H9 (cell line): ENCODE data around the gene MGLL. TPM values are rescaled to one million over a fixed set of nuclear protein-coding genes. Genes with fewer than 3 reads are reported as not detected.

Experiments used
- DNase-seq: peaks from one replicate; pipeline ENCODE4 v3.0.0-alpha.2; 2017
- H2AFZ ChIP-seq: one replicate; pipeline ENCODE4 v1.6.1; 2013; ENCODE audit warnings: mild to moderate bottlenecking, low read length, control low read depth, moderate library complexity
- H2AK5ac ChIP-seq: 2 replicates; pipeline ENCODE4 v1.6.1; 2013; ENCODE audit warnings: low read length, control low read depth, mixed read lengths; ENCODE audit not compliant: insufficient read length
- H2BK120ac ChIP-seq: one replicate; pipeline ENCODE4 v1.6.1; 2013; ENCODE audit warnings: low read depth, mild to moderate bottlenecking, low read length, control low read depth, inconsistent platforms; ENCODE audit not compliant: poor library complexity, severe bottlenecking
- H2BK12ac ChIP-seq: 2 replicates; pipeline ENCODE4 v1.6.1; 2013; ENCODE audit warnings: low read length, control low read depth, mixed read lengths, low read depth; ENCODE audit not compliant: insufficient read length
- H2BK15ac ChIP-seq: 2 replicates; pipeline ENCODE4 v1.6.1; 2013; ENCODE audit warnings: low read depth, low read length, control low read depth
- H2BK20ac ChIP-seq: one replicate; pipeline ENCODE4 v1.6.1; 2013; ENCODE audit warnings: low read depth, mild to moderate bottlenecking, low read length, control low read depth, inconsistent platforms; ENCODE audit not compliant: poor library complexity, severe bottlenecking
- H2BK5ac ChIP-seq: 2 replicates; pipeline ENCODE4 v1.6.1; 2013; ENCODE audit warnings: low read length, control low read depth, mixed read lengths; ENCODE audit not compliant: insufficient read length
- H3K14ac ChIP-seq: 2 replicates; pipeline ENCODE4 v1.6.1; 2013; ENCODE audit warnings: low read length, control low read depth; ENCODE audit not compliant: insufficient read depth
- H3K18ac ChIP-seq: 2 replicates; pipeline ENCODE4 v1.6.1; 2013; ENCODE audit warnings: low read depth, mild to moderate bottlenecking, mixed read lengths, low read length, control low read depth; ENCODE audit not compliant: insufficient read length
- H3K23ac ChIP-seq: 2 replicates; pipeline ENCODE4 v1.6.1; 2013; ENCODE audit warnings: low read length, control low read depth, mixed read lengths, low read depth; ENCODE audit not compliant: insufficient read length
- H3K23me2 ChIP-seq: 2 replicates; pipeline ENCODE4 v1.6.1; 2013; ENCODE audit warnings: low read depth, mild to moderate bottlenecking, mixed read lengths, low read length, control low read depth; ENCODE audit not compliant: insufficient read length, poor library complexity, severe bottlenecking
- H3K27ac ChIP-seq: 2 replicates; pipeline ENCODE4 v1.5.1; 2013; ENCODE audit warnings: low read length, control low read depth, mixed read lengths, low read depth; ENCODE audit not compliant: insufficient read length
- H3K27me3 ChIP-seq: 2 replicates; pipeline ENCODE4 v1.6.1; 2013; ENCODE audit warnings: low read length, control low read depth, inconsistent platforms; ENCODE audit not compliant: insufficient read depth
- H3K4ac ChIP-seq: 2 replicates; pipeline ENCODE4 v1.6.1; 2013; ENCODE audit warnings: low read depth, mild to moderate bottlenecking, control low read depth, inconsistent platforms, low read length, moderate library complexity
- H3K4me1 ChIP-seq: 2 replicates; pipeline ENCODE4 v1.6.1; 2013; ENCODE audit warnings: low read length, control low read depth, inconsistent platforms; ENCODE audit not compliant: insufficient read depth
- H3K4me2 ChIP-seq: 2 replicates; pipeline ENCODE4 v1.6.1; 2013; ENCODE audit warnings: low read length, control low read depth, mixed read lengths; ENCODE audit not compliant: insufficient read length, insufficient read depth
- H3K56ac ChIP-seq: 2 replicates; pipeline ENCODE4 v1.6.1; 2013; ENCODE audit warnings: low read depth, mild to moderate bottlenecking, mixed read lengths, low read length, control low read depth; ENCODE audit not compliant: insufficient read length
- H3K79me1 ChIP-seq: 2 replicates; pipeline ENCODE4 v1.6.1; 2013; ENCODE audit warnings: low read depth, mild to moderate bottlenecking, moderate library complexity, low read length, control low read depth, inconsistent platforms; ENCODE audit not compliant: insufficient read depth, poor library complexity, severe bottlenecking
- H3K79me2 ChIP-seq: 2 replicates; pipeline ENCODE4 v1.6.1; 2013; ENCODE audit warnings: low read length, control low read depth, inconsistent platforms; ENCODE audit not compliant: insufficient read depth
- H3K9ac ChIP-seq: 2 replicates; pipeline ENCODE4 v1.6.1; 2013; ENCODE audit warnings: low read length, control low read depth, mixed read lengths; ENCODE audit not compliant: insufficient read length; ENCODE audit errors: extremely low read depth
- H3K9me3 ChIP-seq: one replicate; pipeline ENCODE4 v1.6.1; 2013; ENCODE audit warnings: low read depth, low read length, inconsistent platforms; ENCODE audit not compliant: control insufficient read depth
- H3T11ph ChIP-seq: one replicate; pipeline ENCODE4 v1.6.1; 2013; ENCODE audit warnings: mild to moderate bottlenecking, low read length, control low read depth, inconsistent platforms
- H4K20me1 ChIP-seq: one replicate; pipeline ENCODE4 v1.6.1; 2013; ENCODE audit not compliant: control insufficient read depth, insufficient read length, insufficient read depth
- H4K5ac ChIP-seq: 2 replicates; pipeline ENCODE4 v1.6.1; 2013; ENCODE audit warnings: low read depth, mild to moderate bottlenecking, mixed read lengths, low read length, control low read depth; ENCODE audit not compliant: insufficient read length
- H4K8ac ChIP-seq: replicated peaks from 2 replicates; pipeline ENCODE4 v1.6.1; 2013; ENCODE audit warnings: low read length, control low read depth, mixed read lengths, low read depth; ENCODE audit not compliant: insufficient read length
- H4K91ac ChIP-seq: 2 replicates; pipeline ENCODE4 v1.6.1; 2013; ENCODE audit warnings: low read depth, mild to moderate bottlenecking, moderate library complexity, mixed read lengths, low read length, control low read depth; ENCODE audit not compliant: insufficient read length
- H3K27ac Mint-ChIP-seq, 3 experiments: 2 replicates in 2 of 3; 3 replicates in 1 of 3; pipeline ENCODE4 v1.8.0; 2020 to 2021; ENCODE audit warnings: mixed read lengths in 3 of 3, mild to moderate bottlenecking in 1 of 3, moderate library complexity in 1 of 3
- H3K27me3 Mint-ChIP-seq: 2 replicates; pipeline ENCODE4 v1.8.0; 2021; ENCODE audit warnings: low read depth, mild to moderate bottlenecking, moderate library complexity, mixed read lengths
- H3K36me3 Mint-ChIP-seq, 3 experiments: 2 replicates in 2 of 3; 3 replicates in 1 of 3; pipeline ENCODE4 v1.8.0; 2020 to 2021; ENCODE audit warnings: low read depth in 3 of 3, mixed read lengths in 3 of 3; ENCODE audit not compliant: insufficient read depth in 1 of 3
- H3K4me1 Mint-ChIP-seq, 2 experiments: 2 replicates each; pipeline ENCODE4 v1.8.0; 2020; ENCODE audit warnings: mixed read lengths in 2 of 2
- H3K4me3 Mint-ChIP-seq, 2 experiments: 2 replicates in 1 of 2; 3 replicates in 1 of 2; pipeline ENCODE4 v1.8.0; 2020 to 2021; ENCODE audit warnings: mild to moderate bottlenecking in 2 of 2, mixed read lengths in 2 of 2, moderate library complexity in 1 of 2
- H3K9me3 Mint-ChIP-seq, 2 experiments: 2 replicates in 1 of 2; 3 replicates in 1 of 2; pipeline ENCODE4 v1.8.0; 2020; ENCODE audit warnings: mild to moderate bottlenecking in 2 of 2, mixed read lengths in 2 of 2, moderate library complexity in 1 of 2
- total RNA-seq: library from RNA; stranded (reverse); gene quantifications from 2 replicates; pipeline ENCODE4 v1.2.1, GENCODE V29; 2021
- TF ChIP-seq, protein P1 (sequence below): fragments of 200-600 bp; sonication (generic); conservative IDR thresholded peaks from 3 replicates; pipeline ENCODE4 v1.8.0; 2021; ENCODE audit warnings: antibody characterized with exemption, mild to moderate bottlenecking

MGLL gene
- total RNA-seq, 1 experiment from 2014 or later, result 0.11 TPM

DNA sequence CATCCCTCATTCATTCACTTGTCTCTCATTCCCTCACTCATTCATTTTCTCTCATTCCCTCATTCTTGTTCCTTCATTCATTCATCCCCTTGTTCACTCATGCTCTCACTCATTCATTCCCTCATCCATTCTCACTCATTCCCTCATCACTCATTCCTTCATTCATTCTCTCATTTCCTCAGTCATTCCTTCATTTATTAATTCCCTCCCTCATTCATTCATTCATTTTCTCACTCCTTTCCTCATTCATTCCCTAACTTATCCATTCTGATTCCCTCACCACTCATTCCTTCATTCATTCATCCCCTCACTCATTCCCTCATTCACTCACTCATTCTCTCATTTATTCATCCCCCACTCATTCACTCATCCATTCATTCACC lies 135.8 kb downstream of the MGLL start:
- no peaks in the 10 kb centered on the region for H3K9me3 ChIP-seq
- no peaks in the 10 kb centered on the region for H3K23me2 ChIP-seq
- H2BK15ac ChIP-seq, result no peak overlapping the region
- no peak overlapping the region for H3K9ac ChIP-seq
- H3K27me3 Mint-ChIP-seq, result no peaks in the 10 kb centered on the region; the same call in 1 of the 2 replicates
- no peak overlapping the region for H2AFZ ChIP-seq
- no peak overlapping the region for H3K27ac Mint-ChIP-seq
- H3K4me1 Mint-ChIP-seq, result peaks cover 15 to 17% of the 10 kb centered on the region in 2 experiments
- no peak overlapping the region for H3K4ac ChIP-seq
- H3T11ph ChIP-seq, result no peak overlapping the region
- no peak overlapping the region for H4K5ac ChIP-seq
- no peaks in the 10 kb centered on the region for H3K79me2 ChIP-seq
- H3K18ac ChIP-seq, result no peak overlapping the region
- H3K9me3 Mint-ChIP-seq, result no peaks in the 10 kb centered on the region
- H3K23ac ChIP-seq, result no peak overlapping the region
- H3K4me2 ChIP-seq, result no peak overlapping the region
- no peaks in the 10 kb centered on the region for H4K20me1 ChIP-seq
- H4K91ac ChIP-seq, result no peak overlapping the region
- H3K27ac ChIP-seq, result no peak overlapping the region
- no peak overlapping the region for H2AK5ac ChIP-seq
- no peaks in the 10 kb centered on the region; the same call in 1 of the 2 replicates for H3K27me3 ChIP-seq
- no peak for DNase-seq
- no peak overlapping the region for H2BK120ac ChIP-seq
- no peak overlapping the region for H3K4me3 Mint-ChIP-seq
- H3K4me1 ChIP-seq, result no peaks in the 10 kb centered on the region; the same call in 1 of the 2 replicates
- H2BK12ac ChIP-seq, result no peak overlapping the region
- H3K36me3 Mint-ChIP-seq, result no peaks in the 10 kb centered on the region
- TF ChIP-seq, protein P1, sequence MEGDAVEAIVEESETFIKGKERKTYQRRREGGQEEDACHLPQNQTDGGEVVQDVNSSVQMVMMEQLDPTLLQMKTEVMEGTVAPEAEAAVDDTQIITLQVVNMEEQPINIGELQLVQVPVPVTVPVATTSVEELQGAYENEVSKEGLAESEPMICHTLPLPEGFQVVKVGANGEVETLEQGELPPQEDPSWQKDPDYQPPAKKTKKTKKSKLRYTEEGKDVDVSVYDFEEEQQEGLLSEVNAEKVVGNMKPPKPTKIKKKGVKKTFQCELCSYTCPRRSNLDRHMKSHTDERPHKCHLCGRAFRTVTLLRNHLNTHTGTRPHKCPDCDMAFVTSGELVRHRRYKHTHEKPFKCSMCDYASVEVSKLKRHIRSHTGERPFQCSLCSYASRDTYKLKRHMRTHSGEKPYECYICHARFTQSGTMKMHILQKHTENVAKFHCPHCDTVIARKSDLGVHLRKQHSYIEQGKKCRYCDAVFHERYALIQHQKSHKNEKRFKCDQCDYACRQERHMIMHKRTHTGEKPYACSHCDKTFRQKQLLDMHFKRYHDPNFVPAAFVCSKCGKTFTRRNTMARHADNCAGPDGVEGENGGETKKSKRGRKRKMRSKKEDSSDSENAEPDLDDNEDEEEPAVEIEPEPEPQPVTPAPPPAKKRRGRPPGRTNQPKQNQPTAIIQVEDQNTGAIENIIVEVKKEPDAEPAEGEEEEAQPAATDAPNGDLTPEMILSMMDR, result no peak
- no peaks in the 10 kb centered on the region for H3K79me1 ChIP-seq
- H3K14ac ChIP-seq, result no peak overlapping the region
- H4K8ac ChIP-seq, result no peak overlapping the region
- H2BK20ac ChIP-seq, result no peak overlapping the region
- H2BK5ac ChIP-seq, result no peak overlapping the region
- no peak overlapping the region for H3K56ac ChIP-seq
